Astrocyte (in vitro differentiated cells and primary cell): ENCODE data around the gene NPAS3. TPM values are rescaled to one million over a fixed set of nuclear protein-coding genes. Genes with fewer than 3 reads are reported as not detected.

Source experiments
- DNase-seq: peaks from one replicate; pipeline ENCODE4 v3.0.0-alpha.2; 2010; ENCODE audit warnings: low read depth
- FAIRE-seq: peaks from 2 replicates; lab custom pipeline; 2011; peaks lifted over from hg19 to GRCh38; lab: Jason Lieb, UNC
- H2AFZ ChIP-seq: 2 replicates; pipeline ENCODE4 v1.6.0; 2012; ENCODE audit warnings: low read depth, low read length, inconsistent platforms
- H3K27ac ChIP-seq: 2 replicates; pipeline ENCODE4 v1.5.1; 2011; ENCODE audit warnings: low read depth, low read length, inconsistent platforms
- H3K27me3 ChIP-seq: 2 replicates; pipeline ENCODE4 v1.6.0; 2011; ENCODE audit warnings: low read length, inconsistent platforms; ENCODE audit not compliant: insufficient read depth
- H3K36me3 ChIP-seq: 2 replicates; pipeline ENCODE4 v1.5.1; 2011; ENCODE audit warnings: low read length, inconsistent platforms; ENCODE audit not compliant: insufficient read depth
- H3K4me1 ChIP-seq: 2 replicates; pipeline ENCODE4 v1.5.1; 2011; ENCODE audit warnings: low read length, inconsistent platforms; ENCODE audit not compliant: insufficient read depth
- H3K4me2 ChIP-seq: 2 replicates; pipeline ENCODE4 v1.6.0; 2012; ENCODE audit warnings: low read length, inconsistent platforms
- H3K4me3 ChIP-seq: 2 replicates; pipeline ENCODE4 v1.5.1; 2011; ENCODE audit warnings: low read depth, mild to moderate bottlenecking, low read length, inconsistent platforms; ENCODE audit not compliant: insufficient read depth
- H3K79me2 ChIP-seq: 2 replicates; pipeline ENCODE4 v1.6.0; 2012; ENCODE audit warnings: mild to moderate bottlenecking, low read length, inconsistent platforms; ENCODE audit not compliant: insufficient read depth
- H3K9ac ChIP-seq: 2 replicates; pipeline ENCODE4 v1.6.0; 2012; ENCODE audit warnings: mild to moderate bottlenecking, low read length, inconsistent platforms
- H3K9me3 ChIP-seq: 2 replicates; pipeline ENCODE4 v1.5.1; 2012; ENCODE audit warnings: low read depth, mild to moderate bottlenecking, low read length, inconsistent platforms; ENCODE audit not compliant: insufficient read depth
- H4K20me1 ChIP-seq: 2 replicates; pipeline ENCODE4 v1.6.0; 2012; ENCODE audit warnings: low read length, inconsistent platforms; ENCODE audit not compliant: insufficient read depth
- H3K27ac Mint-ChIP-seq: one replicate; pipeline ENCODE4 v1.8.0; 2021; ENCODE audit warnings: mild to moderate bottlenecking, mixed read lengths; ENCODE audit not compliant: unreplicated experiment
- H3K27me3 Mint-ChIP-seq: one replicate; pipeline ENCODE4 v1.8.0; 2021; ENCODE audit warnings: low read depth, mixed read lengths; ENCODE audit not compliant: unreplicated experiment
- H3K36me3 Mint-ChIP-seq: one replicate; pipeline ENCODE4 v1.8.0; 2021; ENCODE audit warnings: low read depth, mixed read lengths; ENCODE audit not compliant: unreplicated experiment
- H3K4me1 Mint-ChIP-seq: one replicate; pipeline ENCODE4 v1.8.0; 2021; ENCODE audit warnings: low read depth, mixed read lengths; ENCODE audit not compliant: unreplicated experiment
- H3K4me3 Mint-ChIP-seq: one replicate; pipeline ENCODE4 v1.8.0; 2021; ENCODE audit warnings: mild to moderate bottlenecking, moderate library complexity, mixed read lengths; ENCODE audit not compliant: unreplicated experiment
- H3K9me3 Mint-ChIP-seq: one replicate; pipeline ENCODE4 v1.8.0; 2021; ENCODE audit warnings: mild to moderate bottlenecking, mixed read lengths; ENCODE audit not compliant: unreplicated experiment
- CTCF ChIP-seq: IDR thresholded peaks from 2 replicates; pipeline ENCODE4 v1.5.1; 2011; ENCODE audit warnings: low read depth, mild to moderate bottlenecking, inconsistent platforms, low read length, moderate library complexity; ENCODE audit not compliant: insufficient read depth
- EZH2 ChIP-seq: IDR thresholded peaks from 2 replicates; pipeline ENCODE4 v1.6.1; 2012; ENCODE audit warnings: mild to moderate bottlenecking, low read length, inconsistent platforms; ENCODE audit not compliant: insufficient read depth
- total RNA-seq: library from RNA; stranded (reverse); gene quantifications from 2 replicates; pipeline ENCODE4 v1.2.1, GENCODE V29; 2021

The NPAS3 gene
- total RNA-seq, 1 donor from 2014 or later: 2.6 TPM

- H3K27me3 ChIP-seq: no peaks in the 10 kb centered on the region
- Mint-ChIP-seq H3K27ac (no peak overlapping the region), H3K4me3 (no peak overlapping the region), H3K27me3 (no peaks in the 10 kb centered on the region), H3K36me3 (no peaks in the 10 kb centered on the region), H3K9me3 (no peaks in the 10 kb centered on the region), H3K4me1 (no peaks in the 10 kb centered on the region)
- H3K27ac ChIP-seq: no peak overlapping the region
- no peak overlapping the region for H3K9ac ChIP-seq
- no peak overlapping the region for H3K4me2 ChIP-seq
- no peaks in the 10 kb centered on the region for H3K36me3 ChIP-seq
- no peaks in the 10 kb centered on the region for H3K9me3 ChIP-seq
- no peaks in the 10 kb centered on the region for H3K4me1 ChIP-seq
- no peak overlapping the region for H2AFZ ChIP-seq
- no peak for TF ChIP-seq CTCF
- no peak for TF ChIP-seq EZH2
- no peaks in the 10 kb centered on the region for H3K79me2 ChIP-seq
- H3K4me3 ChIP-seq: no peak overlapping the region
- FAIRE-seq (no peak), DNase-seq (no peak)
- H4K20me1 ChIP-seq: no peaks in the 10 kb centered on the region
Measured at GRCh38 chr14:32968972-32969544, 30.4 kb downstream of the NPAS3 start.

GRCh38 chr14:32977913-32978312 is 39.2 kb downstream of the NPAS3 start:
- Histone ChIP-seq H4K20me1 (no peaks in the 10 kb centered on the region), H3K4me2 (no peak overlapping the region), H2AFZ (no peak overlapping the region), H3K36me3 (no peaks in the 10 kb centered on the region), H3K9me3 (no peaks in the 10 kb centered on the region), H3K27ac (no peak overlapping the region), H3K27me3 (no peaks in the 10 kb centered on the region), H3K4me1 (no peaks in the 10 kb centered on the region), H3K4me3 (no peak overlapping the region), H3K79me2 (peaks cover 2% of the 10 kb centered on the region), H3K9ac (no peak overlapping the region)
- no peak for FAIRE-seq
- no peaks in the 10 kb centered on the region for H3K27me3 Mint-ChIP-seq
- no peaks in the 10 kb centered on the region for H3K9me3 Mint-ChIP-seq
- no peak for DNase-seq
- no peak overlapping the region for H3K4me3 Mint-ChIP-seq
- H3K36me3 Mint-ChIP-seq: no peaks in the 10 kb centered on the region
- TF ChIP-seq CTCF: no peak
- TF ChIP-seq EZH2: no peak
- H3K4me1 Mint-ChIP-seq: no peaks in the 10 kb centered on the region
- H3K27ac Mint-ChIP-seq: no peak overlapping the region

- Histone ChIP-seq H2AFZ (no peak overlapping the region), H3K4me1 (no peaks in the 10 kb centered on the region), H3K9ac (no peak overlapping the region), H3K9me3 (no peaks in the 10 kb centered on the region), H3K27me3 (no peaks in the 10 kb centered on the region), H3K36me3 (no peaks in the 10 kb centered on the region), H3K4me2 (no peak overlapping the region), H4K20me1 (no peaks in the 10 kb centered on the region), H3K4me3 (no peak overlapping the region), H3K79me2 (peaks cover 7% of the 10 kb centered on the region), H3K27ac (no peak overlapping the region)
- no peak for DNase-seq
- Mint-ChIP-seq H3K36me3 (no peaks in the 10 kb centered on the region), H3K27ac (no peak overlapping the region), H3K4me1 (no peaks in the 10 kb centered on the region), H3K27me3 (no peaks in the 10 kb centered on the region), H3K9me3 (no peaks in the 10 kb centered on the region), H3K4me3 (no peak overlapping the region)
- no peak for FAIRE-seq
- TF ChIP-seq EZH2 (no peak), CTCF (no peak)
Measured at GRCh38 chr14:32978691-32979255, 40.1 kb downstream of the NPAS3 start.
